GM23338 (cell line): Measurements from ENCODE around the gene THUMPD2. TPM values are rescaled to one million over a fixed set of nuclear protein-coding genes. Genes with fewer than 3 reads are reported as not detected.

ENCODE experiments used
- ATAC-seq: fragments of 200-7000 bp; cut with Tn5 transposase; 3 replicates; pipeline ENCODE4 v1.9.1; 2020
- DNase-seq: peaks from one replicate; pipeline ENCODE4 v3.0.0-alpha.2; 2015; ENCODE audit warnings: low spot score
- H2AFZ ChIP-seq: fragments of 200-600 bp; sonication (generic); 2 replicates; pipeline ENCODE4 v1.8.0; 2016; ENCODE audit warnings: antibody characterized with exemption, mild to moderate bottlenecking, moderate library complexity
- H3F3A ChIP-seq: fragments of 200-600 bp; sonication (generic); replicated peaks from 2 replicates; pipeline ENCODE4 v1.8.0; 2017; ENCODE audit warnings: antibody characterized with exemption, mixed run types, low read depth
- H3K27ac ChIP-seq: fragments of 200-600 bp; sonication (generic); 2 replicates; pipeline ENCODE4 v1.6.1; 2016; ENCODE audit warnings: low read depth
- H3K27me3 ChIP-seq: fragments of 200-600 bp; sonication (generic); 2 replicates; pipeline ENCODE4 v1.8.0; 2016; ENCODE audit warnings: mild to moderate bottlenecking, mixed run types, moderate library complexity; ENCODE audit not compliant: insufficient read depth
- H3K36me3 ChIP-seq: fragments of 200-600 bp; sonication (generic); 2 replicates; pipeline ENCODE4 v1.8.0; 2016; ENCODE audit warnings: mild to moderate bottlenecking; ENCODE audit not compliant: insufficient read depth
- H3K4me1 ChIP-seq: fragments of 200-600 bp; sonication (generic); 2 replicates; pipeline ENCODE4 v1.8.0; 2016; ENCODE audit warnings: mild to moderate bottlenecking, moderate library complexity; ENCODE audit not compliant: insufficient read depth
- H3K4me2 ChIP-seq: fragments of 200-600 bp; sonication (generic); 2 replicates; pipeline ENCODE4 v1.7.1; 2017; ENCODE audit warnings: mixed run types
- H3K4me3 ChIP-seq: fragments of 200-600 bp; sonication (generic); 2 replicates; pipeline ENCODE4 v1.6.1; 2016; ENCODE audit warnings: mixed run types
- H3K79me2 ChIP-seq: fragments of 200-600 bp; sonication (generic); replicated peaks from 2 replicates; pipeline ENCODE4 v1.8.0; 2017; ENCODE audit warnings: mild to moderate bottlenecking; ENCODE audit not compliant: insufficient read depth
- H3K9me2 ChIP-seq: fragments of 200-600 bp; sonication (generic); 2 replicates; pipeline ENCODE4 v1.8.0; 2017; ENCODE audit not compliant: insufficient read depth
- H4K20me1 ChIP-seq: fragments of 200-600 bp; sonication (generic); replicated peaks from 2 replicates; pipeline ENCODE4 v1.8.0; 2017; ENCODE audit warnings: mild to moderate bottlenecking; ENCODE audit not compliant: insufficient read depth
- H3K27ac Mint-ChIP-seq: 2 replicates; pipeline ENCODE4 v1.8.0; 2020; ENCODE audit warnings: inconsistent platforms, mild to moderate bottlenecking, moderate library complexity, mixed read lengths
- H3K27me3 Mint-ChIP-seq: 3 replicates; pipeline ENCODE4 v1.8.0; 2022; ENCODE audit warnings: low read depth, mild to moderate bottlenecking, moderate library complexity, mixed read lengths, inconsistent platforms; ENCODE audit not compliant: insufficient read depth, poor library complexity
- H3K36me3 Mint-ChIP-seq: 3 replicates; pipeline ENCODE4 v1.8.0; 2021; ENCODE audit warnings: low read depth, mild to moderate bottlenecking, inconsistent platforms, moderate library complexity, mixed read lengths
- H3K4me1 Mint-ChIP-seq: 3 replicates; pipeline ENCODE4 v1.8.0; 2020; ENCODE audit warnings: mild to moderate bottlenecking, inconsistent platforms, mixed read lengths
- H3K4me3 Mint-ChIP-seq: 3 replicates; pipeline ENCODE4 v1.8.0; 2021; ENCODE audit warnings: moderate library complexity, mild to moderate bottlenecking, inconsistent platforms, mixed read lengths
- H3K9me3 Mint-ChIP-seq: 3 replicates; pipeline ENCODE4 v1.8.0; 2020; ENCODE audit warnings: moderate library complexity, mild to moderate bottlenecking, inconsistent platforms, mixed read lengths
- CREB1 ChIP-seq: fragments of 250-450 bp; sonication (Bioruptor Pico); IDR thresholded peaks from 2 replicates; pipeline ENCODE4 v1.5.0; 2020; ENCODE audit warnings: low read depth, mild to moderate bottlenecking, moderate library complexity
- ETS1 ChIP-seq: IDR thresholded peaks from 2 replicates; pipeline ENCODE4 v1.6.1; 2016; ENCODE audit warnings: antibody characterized with exemption
- EZH2 ChIP-seq: fragments of 200-600 bp; sonication (generic); IDR thresholded peaks from one replicate; pipeline ENCODE4 v1.8.0; 2017; ENCODE audit warnings: antibody characterized with exemption, mild to moderate bottlenecking, low read depth; ENCODE audit not compliant: unreplicated experiment
- EZH2phosphoT487 ChIP-seq: fragments of 200-600 bp; sonication (generic); IDR thresholded peaks from one replicate; pipeline ENCODE4 v1.8.1; 2018; ENCODE audit warnings: antibody characterized with exemption; ENCODE audit not compliant: unreplicated experiment
- JUNB ChIP-seq: IDR thresholded peaks from one replicate; pipeline ENCODE4 v1.6.1; 2016; ENCODE audit warnings: antibody characterized with exemption; ENCODE audit not compliant: unreplicated experiment
- NANOG ChIP-seq: IDR thresholded peaks from 2 replicates; pipeline ENCODE4 v1.6.1; 2016; ENCODE audit warnings: antibody characterized with exemption, borderline replicate concordance
- POLR2AphosphoS5 ChIP-seq: IDR thresholded peaks from 2 replicates; pipeline ENCODE4 v1.6.1; 2016; ENCODE audit warnings: antibody characterized with exemption, low read depth
- REST ChIP-seq: IDR thresholded peaks from one replicate; pipeline ENCODE4 v1.6.1; 2018; ENCODE audit warnings: antibody characterized with exemption; ENCODE audit not compliant: unreplicated experiment
- ZNF331 ChIP-seq: fragments of 250-450 bp; sonication (Bioruptor Pico); IDR thresholded peaks from 2 replicates; pipeline ENCODE4 v1.5.0; 2020; ENCODE audit warnings: low read depth, mild to moderate bottlenecking, moderate library complexity
- ZNF462 ChIP-seq: fragments of 250-450 bp; sonication (Bioruptor Pico); IDR thresholded peaks from 2 replicates; pipeline ENCODE4 v1.5.0; 2020; ENCODE audit warnings: mild to moderate bottlenecking, moderate library complexity
- polyA plus RNA-seq: library from polyadenylated mRNA; unstranded; fragments of >200 nt; fragmentation: Nextera tagmentation; extraction: Ambion mirVana; gene quantifications from 2 replicates; pipeline ENCODE4 v1.2.1, GENCODE V29; 2016
- total RNA-seq: library from RNA; depleted of rRNA; stranded (reverse); fragments of >200 nt; shearing (Covaris generic); gene quantifications from 2 replicates; pipeline ENCODE4 v1.2.3, GENCODE V29; 2014

The THUMPD2 gene
- total and polyA plus RNA-seq, 2 experiments from 2014 or later, result 19.5 to 25.1 TPM

- TF ChIP-seq REST, result no peak
- TF ChIP-seq POLR2AphosphoS5, result no peak
- no peak for TF ChIP-seq CREB1 (CRISPR knock-in tag)
Observed at GRCh38 chr2:39757156-39757555, 21.9 kb downstream of the THUMPD2 start (continued).

GRCh38 chr2:39755466-39755865 is 23.6 kb downstream of the THUMPD2 start:
- Mint-ChIP-seq H3K27ac (no peak overlapping the region), H3K27me3 (no peaks in the 10 kb centered on the region), H3K9me3 (no peaks in the 10 kb centered on the region), H3K36me3 (peaks cover 63% of the 10 kb centered on the region), H3K4me1 (no peaks in the 10 kb centered on the region), H3K4me3 (no peak overlapping the region)
- no peak overlapping the region for H3K27ac ChIP-seq
- peaks cover 37% of the 10 kb centered on the region for H3K36me3 ChIP-seq
- no peaks in the 10 kb centered on the region for H4K20me1 ChIP-seq
- DNase-seq (no peak), ATAC-seq (no peak)
- H3K4me2 ChIP-seq, result no peak overlapping the region
- H3K9me2 ChIP-seq, result no peaks in the 10 kb centered on the region
- H3K27me3 ChIP-seq, result no peaks in the 10 kb centered on the region
- no peak for TF ChIP-seq NANOG
- no peaks in the 10 kb centered on the region for H3K4me1 ChIP-seq
- H2AFZ ChIP-seq, result no peak overlapping the region
- H3K4me3 ChIP-seq, result no peak overlapping the region
- H3F3A ChIP-seq, result no peaks in the 10 kb centered on the region
- H3K79me2 ChIP-seq, result no peaks in the 10 kb centered on the region

- Histone ChIP-seq H4K20me1 (no peaks in the 10 kb centered on the region), H3K36me3 (0 out of 2 replicates have a peak, but pooled peaks cover 4% of the 10 kb centered on the region), H3K79me2 (no peaks in the 10 kb centered on the region), H3F3A (no peaks in the 10 kb centered on the region), H3K4me3 (no peak overlapping the region), H3K9me2 (no peaks in the 10 kb centered on the region), H2AFZ (no peak overlapping the region), H3K27ac (no peak overlapping the region), H3K27me3 (no peaks in the 10 kb centered on the region), H3K4me2 (no peak overlapping the region), H3K4me1 (0 out of 2 replicates have a peak, but pooled peaks cover 3% of the 10 kb centered on the region)
- ATAC-seq, result no peak; the same call in 2 of the 3 replicates
- Mint-ChIP-seq H3K27ac (peak overlapping the region; percentile 61), H3K4me3 (no peak overlapping the region), H3K36me3 (peaks cover 24% of the 10 kb centered on the region; the same call in 2 of the 3 replicates), H3K4me1 (peaks cover 9% of the 10 kb centered on the region; the same call in 2 of the 3 replicates), H3K27me3 (no peaks in the 10 kb centered on the region), H3K9me3 (no peaks in the 10 kb centered on the region)
- DNase-seq, result no peak
- no peak for TF ChIP-seq ZNF462 (CRISPR knock-in tag)
- no peak for TF ChIP-seq EZH2phosphoT487
- TF ChIP-seq ETS1, result no peak
- TF ChIP-seq NANOG, result no peak
- no peak for TF ChIP-seq EZH2
- no peak for TF ChIP-seq JUNB
- no peak for TF ChIP-seq CREB1 (CRISPR knock-in tag)
- no peak for TF ChIP-seq ZNF331
Observed at GRCh38 chr2:39743269-39743776, 35.7 kb downstream of the THUMPD2 start.
